ENCODE results near the gene PAPSS1.

DNA sequence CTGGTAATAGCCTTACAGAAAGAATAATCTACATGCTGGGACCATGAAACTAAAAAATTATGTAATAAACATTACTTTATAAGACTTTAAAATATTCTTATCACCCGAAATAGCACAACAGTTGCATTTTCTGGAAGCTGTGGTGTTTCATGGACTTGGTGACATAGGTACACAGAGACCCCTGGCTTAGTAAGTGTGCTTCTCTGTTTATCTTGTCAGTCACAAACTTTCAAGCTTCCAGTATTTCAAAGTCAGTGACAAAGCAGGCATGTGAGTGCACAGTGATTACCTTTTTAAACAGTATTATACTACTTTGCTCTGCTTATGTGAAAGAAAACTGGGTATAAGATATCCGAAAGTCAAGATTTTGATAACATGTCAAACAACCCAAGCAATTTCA, 84.3 kb downstream of the PAPSS1 start:
- TF ChIP-seq YY1 (IDR thresholded peaks at IDR 0.05; ENCODE audit: insufficient read depth, insufficient read length) = no peak
- no peak for TF ChIP-seq SUZ12 (IDR thresholded peaks at IDR 0.05; ENCODE audit: extremely low read depth, insufficient read depth, insufficient read length)
